HG02642 (cell line): ENCODE data around the gene CLEC16A.

Source experiments
- ATAC-seq: cut with Tn5 transposase; IDR thresholded peaks from one replicate; pipeline ENCODE4 v1.9.1; 2021; ENCODE audit warnings: mild to moderate bottlenecking; ENCODE audit not compliant: unreplicated experiment, poor library complexity

The CLEC16A gene

GRCh38 chr16:10944249-10945064 is at the start of gene CLEC16A:
CLEC16A (plus strand) TSS chr16:10944564; CDS start chr16:10944718, 154 bp downstream.
- peak; percentile 76 for ATAC-seq

GRCh38 chr16:10895053-10895946 is 49.1 kb upstream of the CLEC16A start:
- ATAC-seq: no peak

GRCh38 chr16:10896165-10896564 is 48.2 kb upstream of the CLEC16A start:
- no peak for ATAC-seq

- ATAC-seq: no peak
Measured at GRCh38 chr16:10896723-10897122, 47.6 kb upstream of the CLEC16A start.

GRCh38 chr16:10897134-10897533 is 47.2 kb upstream of the CLEC16A start:
- peak; percentile 67 for ATAC-seq

- no peak for ATAC-seq
Measured at GRCh38 chr16:10902999-10903398, 41.4 kb upstream of the CLEC16A start.

- no peak for ATAC-seq
Measured at GRCh38 chr16:10906482-10906881, 37.9 kb upstream of the CLEC16A start.

- no peak for ATAC-seq
Measured at GRCh38 chr16:10906914-10907756, 37.2 kb upstream of the CLEC16A start.

- no peak for ATAC-seq
Measured at GRCh38 chr16:10907757-10908045, 36.7 kb upstream of the CLEC16A start.

GRCh38 chr16:10911267-10911666 is 33.1 kb upstream of the CLEC16A start:
- ATAC-seq: no peak

GRCh38 chr16:10916534-10916933 is 27.8 kb upstream of the CLEC16A start:
- ATAC-seq: no peak

GRCh38 chr16:10918294-10919002 is 25.9 kb upstream of the CLEC16A start:
- peak; percentile 70 for ATAC-seq

- no peak for ATAC-seq
Measured at GRCh38 chr16:10919003-10919351, 25.4 kb upstream of the CLEC16A start.

GRCh38 chr16:10920726-10921427 is 23.5 kb upstream of the CLEC16A start:
- no peak for ATAC-seq

- no peak for ATAC-seq
Measured at GRCh38 chr16:10921536-10922327, 22.6 kb upstream of the CLEC16A start.

- ATAC-seq: no peak
Measured at GRCh38 chr16:10922328-10923145, 21.8 kb upstream of the CLEC16A start.

GRCh38 chr16:10923146-10923649 is 21.2 kb upstream of the CLEC16A start:
- no peak for ATAC-seq
